Naive thymus-derived CD8-positive, alpha-beta T cell (primary cell): Measurements from ENCODE around the gene CPED1. TPM values are rescaled to one million over a fixed set of nuclear protein-coding genes. Genes with fewer than 3 reads are reported as not detected.
"Not testable (repeated sequence)": the region's sequence is repeated elsewhere in the genome, so short reads cannot be mapped to it uniquely, and the experiment has no call there.

Source experiments
- ATAC-seq, 2 donors: fragments of 150-1000 bp; cut with Tn5 transposase in 1 of 2; sonication (Bioruptor Pico), chemical (Tn5 transposase) in 1 of 2; 1 replicate in 1 of 2; 2 replicates in 1 of 2; pipeline ENCODE4 v1.10.0; 2021; ENCODE audit warnings: mild to moderate bottlenecking in 2 of 2, moderate library complexity in 2 of 2
- POLR2A ChIA-PET: fragments of 350-600 bp; sonication (Branson Sonifier 250); formaldehyde crosslinking; loops from one replicate; lab custom pipeline; 2021; ENCODE audit warnings: antibody characterized with exemption; lab: Charles Lee
- DNase-seq, 10 donors: peaks; one replicate each; pipeline versions ENCODE4 v3.0.0 to v3.0.0-alpha.2; 2020 to 2022
- H3K27ac Mint-ChIP-seq, 10 donors: one replicate each; pipeline ENCODE4 v1.8.0; 2020 to 2022; ENCODE audit warnings: mild to moderate bottlenecking in 10 of 10, mixed read lengths in 10 of 10, moderate library complexity in 4 of 10, inconsistent platforms in 1 of 10
- H3K27me3 Mint-ChIP-seq, 5 donors: one replicate each; pipeline ENCODE4 v1.8.0; 2021 to 2022; ENCODE audit warnings: mixed read lengths in 5 of 5
- H3K36me3 Mint-ChIP-seq, 3 donors: one replicate each; pipeline ENCODE4 v1.8.0; 2020 to 2022; ENCODE audit warnings: mixed read lengths in 3 of 3, mild to moderate bottlenecking in 2 of 3, inconsistent platforms in 1 of 3
- H3K4me1 Mint-ChIP-seq, 4 donors: one replicate each; pipeline ENCODE4 v1.8.0; 2021 to 2022; ENCODE audit warnings: mixed read lengths in 4 of 4
- H3K4me3 Mint-ChIP-seq, 10 donors: one replicate each; pipeline ENCODE4 v1.8.0; 2020 to 2022; ENCODE audit warnings: mild to moderate bottlenecking in 10 of 10, mixed read lengths in 10 of 10, moderate library complexity in 6 of 10, inconsistent platforms in 1 of 10
- H3K9me3 Mint-ChIP-seq, 9 donors: one replicate each; pipeline ENCODE4 v1.8.0; 2020 to 2022; ENCODE audit warnings: mixed read lengths in 9 of 9, mild to moderate bottlenecking in 3 of 9, inconsistent platforms in 1 of 9, moderate library complexity in 1 of 9
- polyA plus RNA-seq, 3 donors: library from polyadenylated mRNA; unstranded; fragments of 300-500 nt; fragmentation: Illumina TruSeq; gene quantifications; one replicate each; pipeline ENCODE4 v1.2.3, GENCODE V29; 2021
- total RNA-seq, 8 experiments: library from RNA in 2 of 8; stranded (reverse) in 2 of 8; gene quantifications; one replicate each; pipeline ENCODE4 v1.2.3 and lab custom pipeline; 2021 to 2026

Gene CPED1
- total and polyA plus RNA-seq, 5 experiments from 2014 or later, result not detected

GRCh38 chr7:121029302-121029701, 40.8 kb downstream of the CPED1 start:
- Mint-ChIP-seq H3K9me3 (peaks cover 0 to 9% (median 0%) of the 10 kb centered on the region in 9 donors), H3K4me3 (no peak overlapping the region), H3K36me3 (peaks cover 0 to 10% (median 3%) of the 10 kb centered on the region in 3 donors), H3K4me1 (peaks cover 0 to 6% (median 0%) of the 10 kb centered on the region in 4 donors), H3K27ac (no peak overlapping the region), H3K27me3 (peaks cover 0 to 11% (median 4%) of the 10 kb centered on the region in 5 donors)
- DNase-seq (no peak), ATAC-seq (no peak)
- POLR2A ChIA-PET, result no interaction called here

- DNase-seq (no peak), ATAC-seq (no peak)
- Mint-ChIP-seq H3K27ac (no peak overlapping the region), H3K9me3 (peaks cover 0 to 9% (median 0%) of the 10 kb centered on the region in 9 donors), H3K4me3 (no peak overlapping the region), H3K36me3 (peaks cover 0 to 10% (median 3%) of the 10 kb centered on the region in 3 donors), H3K27me3 (peaks cover 0 to 16% (median 4%) of the 10 kb centered on the region in 5 donors), H3K4me1 (peaks cover 0 to 6% (median 0%) of the 10 kb centered on the region in 4 donors)
- POLR2A ChIA-PET, result no interaction called here
Observed at GRCh38 chr7:121030308-121030707, 41.8 kb downstream of the CPED1 start.

- Mint-ChIP-seq H3K4me3 (no peak overlapping the region), H3K4me1 (peaks cover 0 to 3% (median 0%) of the 10 kb centered on the region in 4 donors), H3K27ac (no peak overlapping the region), H3K27me3 (peaks cover 0 to 5% (median 0%) of the 10 kb centered on the region in 5 donors), H3K9me3 (peaks cover 0 to 4% (median 0%) of the 10 kb centered on the region in 9 donors), H3K36me3 (no peaks in the 10 kb centered on the region)
- ATAC-seq (no peak), DNase-seq (no peak)
- POLR2A ChIA-PET, result no interaction called here
Observed at GRCh38 chr7:121032645-121033460, 44.3 kb downstream of the CPED1 start.

GRCh38 chr7:121034929-121035328, 46.4 kb downstream of the CPED1 start:
- H3K4me1 Mint-ChIP-seq, result peaks cover 0 to 3% (median 0%) of the 10 kb centered on the region in 4 donors
- H3K27ac Mint-ChIP-seq, result no peak overlapping the region
- peaks cover 0 to 4% (median 0%) of the 10 kb centered on the region in 9 donors for H3K9me3 Mint-ChIP-seq
- no peak for DNase-seq
- H3K4me3 Mint-ChIP-seq, result no peak overlapping the region
- ATAC-seq, result no peak
- POLR2A ChIA-PET, result no interaction called here
- no peaks in the 10 kb centered on the region for H3K36me3 Mint-ChIP-seq
- H3K27me3 Mint-ChIP-seq, result peaks cover 0 to 5% (median 2%) of the 10 kb centered on the region in 5 donors

GRCh38 chr7:121036776-121037175, 48.3 kb downstream of the CPED1 start:
- H3K27me3 Mint-ChIP-seq, POLR2A ChIA-PET, H3K9me3 Mint-ChIP-seq, ATAC-seq, H3K27ac Mint-ChIP-seq, DNase-seq, H3K36me3 Mint-ChIP-seq, H3K4me3 Mint-ChIP-seq, H3K4me1 Mint-ChIP-seq: not testable (repeated sequence)

- H3K27ac Mint-ChIP-seq, H3K4me1 Mint-ChIP-seq, H3K36me3 Mint-ChIP-seq, ATAC-seq, H3K4me3 Mint-ChIP-seq, POLR2A ChIA-PET, H3K27me3 Mint-ChIP-seq, H3K9me3 Mint-ChIP-seq, DNase-seq: not testable (repeated sequence)
Observed at GRCh38 chr7:121037329-121037728, 48.8 kb downstream of the CPED1 start.

GRCh38 chr7:121037957-121038716, 49.6 kb downstream of the CPED1 start:
- POLR2A ChIA-PET, result no interaction called here
- no peak overlapping the region for H3K27ac Mint-ChIP-seq
- no peaks in the 10 kb centered on the region for H3K36me3 Mint-ChIP-seq
- no peaks in the 10 kb centered on the region for H3K4me1 Mint-ChIP-seq
- DNase-seq, result no peak
- H3K9me3 Mint-ChIP-seq, result peaks cover 0 to 4% (median 0%) of the 10 kb centered on the region in 9 donors
- no peak for ATAC-seq
- H3K4me3 Mint-ChIP-seq, result no peak overlapping the region
- peaks cover 0 to 6% (median 5%) of the 10 kb centered on the region in 5 donors for H3K27me3 Mint-ChIP-seq

GRCh38 chr7:121038717-121039509, 50.4 kb downstream of the CPED1 start:
- POLR2A ChIA-PET, result no interaction called here
- Mint-ChIP-seq H3K27me3 (peaks cover 0 to 6% (median 5%) of the 10 kb centered on the region in 5 donors), H3K4me1 (no peaks in the 10 kb centered on the region), H3K9me3 (peaks cover 0 to 4% (median 0%) of the 10 kb centered on the region in 9 donors), H3K36me3 (no peaks in the 10 kb centered on the region), H3K4me3 (no peak overlapping the region), H3K27ac (no peak overlapping the region)
- ATAC-seq (no peak), DNase-seq (no peak)

- Mint-ChIP-seq H3K9me3 (peaks cover 0 to 4% (median 0%) of the 10 kb centered on the region in 9 donors), H3K27ac (no peak overlapping the region), H3K4me3 (no peak overlapping the region), H3K4me1 (no peaks in the 10 kb centered on the region), H3K27me3 (peaks cover 0 to 8% (median 5%) of the 10 kb centered on the region in 5 donors), H3K36me3 (no peaks in the 10 kb centered on the region)
- no peak for ATAC-seq
- DNase-seq, result no peak
- POLR2A ChIA-PET, result no interaction called here
Observed at GRCh38 chr7:121039510-121039822, 51.0 kb downstream of the CPED1 start.

GRCh38 chr7:121039994-121040393, 51.5 kb downstream of the CPED1 start:
- Mint-ChIP-seq H3K27ac (no peak overlapping the region), H3K4me3 (no peak overlapping the region), H3K27me3 (peaks cover 0 to 8% (median 2%) of the 10 kb centered on the region in 5 donors), H3K9me3 (peaks cover 0 to 4% (median 0%) of the 10 kb centered on the region in 9 donors), H3K4me1 (no peaks in the 10 kb centered on the region), H3K36me3 (no peaks in the 10 kb centered on the region)
- no peak for DNase-seq
- POLR2A ChIA-PET, result no interaction called here
- ATAC-seq, result no peak

- Mint-ChIP-seq H3K27me3 (peaks cover 0 to 8% (median 2%) of the 10 kb centered on the region in 5 donors), H3K9me3 (peaks cover 0 to 4% (median 0%) of the 10 kb centered on the region in 9 donors), H3K4me3 (no peak overlapping the region), H3K4me1 (no peaks in the 10 kb centered on the region), H3K36me3 (no peaks in the 10 kb centered on the region), H3K27ac (no peak overlapping the region)
- ATAC-seq, result no peak
- POLR2A ChIA-PET, result no interaction called here
- DNase-seq, result no peak
Observed at GRCh38 chr7:121041516-121042148, 53.1 kb downstream of the CPED1 start.

GRCh38 chr7:121042195-121042594, 53.7 kb downstream of the CPED1 start:
- Mint-ChIP-seq H3K36me3 (no peaks in the 10 kb centered on the region), H3K4me3 (no peak overlapping the region), H3K27me3 (peaks cover 0 to 8% (median 2%) of the 10 kb centered on the region in 5 donors), H3K4me1 (no peaks in the 10 kb centered on the region), H3K27ac (no peak overlapping the region), H3K9me3 (peaks cover 0 to under 1% (median 0%) of the 10 kb centered on the region in 9 donors)
- POLR2A ChIA-PET, result no interaction called here
- ATAC-seq (no peak), DNase-seq (no peak)
